ENCODE results near the gene EPHA3. TPM values are rescaled to one million over a fixed set of nuclear protein-coding genes. Genes with fewer than 3 reads are reported as not detected.

The EPHA3 gene
- total RNA-seq, 1 experiment from 2014 or later = 0.74 TPM

GRCh38 chr3:89266074-89266473, 158.7 kb downstream of the EPHA3 start:
- Mint-ChIP-seq H3K4me3 (no peak overlapping the region), H3K27ac (no peak overlapping the region), H3K9me3 (no peaks in the 10 kb centered on the region), H3K27me3 (ENCODE audit: low read depth) (no peaks in the 10 kb centered on the region; the same call in 1 of the 2 replicates), H3K4me1 (peaks cover 55% of the 10 kb centered on the region), H3K36me3 (no peaks in the 10 kb centered on the region)
- DNase-seq (ENCODE audit: low spot score) (no peak), ATAC-seq (no peak)
- ChIA-PET POLR2A (interaction anchor here (0.6 kb wide), 1 partner anchor 37 kb away, joined by 3 read pairs; no protein-coding TSS in a partner anchor), CTCF (no interaction called here)
- no peak for TF ChIP-seq ARID4B (CRISPR knock-in tag; IDR thresholded peaks at IDR 0.05; ENCODE audit: borderline replicate concordance)
- TF ChIP-seq JAZF1 (CRISPR knock-in tag; IDR thresholded peaks at IDR 0.05) = no peak
- TF ChIP-seq FOXK1 (CRISPR knock-in tag; IDR thresholded peaks at IDR 0.05) = no peak
- TF ChIP-seq TEAD1 (CRISPR knock-in tag; IDR thresholded peaks at IDR 0.05) = no peak
- no peak for TF ChIP-seq PRDM15 (CRISPR knock-in tag; IDR thresholded peaks at IDR 0.05)
- TF ChIP-seq MLX (CRISPR knock-in tag; IDR thresholded peaks at IDR 0.05) = no peak
- TF ChIP-seq TP53 (CRISPR knock-in tag; IDR thresholded peaks at IDR 0.05) = no peak
- TF ChIP-seq, protein P1, sequence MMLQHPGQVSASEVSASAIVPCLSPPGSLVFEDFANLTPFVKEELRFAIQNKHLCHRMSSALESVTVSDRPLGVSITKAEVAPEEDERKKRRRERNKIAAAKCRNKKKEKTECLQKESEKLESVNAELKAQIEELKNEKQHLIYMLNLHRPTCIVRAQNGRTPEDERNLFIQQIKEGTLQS (CRISPR knock-in tag; conservative IDR thresholded peaks at IDR 0.05) = no peak
- no peak for TF ChIP-seq SMAD4 (CRISPR knock-in tag; IDR thresholded peaks at IDR 0.05)
- TF ChIP-seq, protein P2, sequence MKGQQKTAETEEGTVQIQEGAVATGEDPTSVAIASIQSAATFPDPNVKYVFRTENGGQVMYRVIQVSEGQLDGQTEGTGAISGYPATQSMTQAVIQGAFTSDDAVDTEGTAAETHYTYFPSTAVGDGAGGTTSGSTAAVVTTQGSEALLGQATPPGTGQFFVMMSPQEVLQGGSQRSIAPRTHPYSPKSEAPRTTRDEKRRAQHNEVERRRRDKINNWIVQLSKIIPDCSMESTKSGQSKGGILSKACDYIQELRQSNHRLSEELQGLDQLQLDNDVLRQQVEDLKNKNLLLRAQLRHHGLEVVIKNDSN (CRISPR knock-in tag; IDR thresholded peaks at IDR 0.05) = no peak
- no peak for TF ChIP-seq ZNF219 (CRISPR knock-in tag; IDR thresholded peaks at IDR 0.05; ENCODE audit: borderline replicate concordance)
- TF ChIP-seq, protein P3, sequence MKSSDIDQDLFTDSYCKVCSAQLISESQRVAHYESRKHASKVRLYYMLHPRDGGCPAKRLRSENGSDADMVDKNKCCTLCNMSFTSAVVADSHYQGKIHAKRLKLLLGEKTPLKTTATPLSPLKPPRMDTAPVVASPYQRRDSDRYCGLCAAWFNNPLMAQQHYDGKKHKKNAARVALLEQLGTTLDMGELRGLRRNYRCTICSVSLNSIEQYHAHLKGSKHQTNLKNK (CRISPR knock-in tag; IDR thresholded peaks at IDR 0.05) = no peak
- no peak for TF ChIP-seq ATF1 (CRISPR knock-in tag; IDR thresholded peaks at IDR 0.05)
- no peak for TF ChIP-seq MXD4 (CRISPR knock-in tag; IDR thresholded peaks at IDR 0.05; ENCODE audit: borderline replicate concordance)
- TF ChIP-seq, protein P4, sequence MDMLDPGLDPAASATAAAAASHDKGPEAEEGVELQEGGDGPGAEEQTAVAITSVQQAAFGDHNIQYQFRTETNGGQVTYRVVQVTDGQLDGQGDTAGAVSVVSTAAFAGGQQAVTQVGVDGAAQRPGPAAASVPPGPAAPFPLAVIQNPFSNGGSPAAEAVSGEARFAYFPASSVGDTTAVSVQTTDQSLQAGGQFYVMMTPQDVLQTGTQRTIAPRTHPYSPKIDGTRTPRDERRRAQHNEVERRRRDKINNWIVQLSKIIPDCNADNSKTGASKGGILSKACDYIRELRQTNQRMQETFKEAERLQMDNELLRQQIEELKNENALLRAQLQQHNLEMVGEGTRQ (CRISPR knock-in tag; IDR thresholded peaks at IDR 0.05) = no peak
- TF ChIP-seq ESRRA (CRISPR knock-in tag; IDR thresholded peaks at IDR 0.05; ENCODE audit: borderline replicate concordance) = no peak
- no peak for TF ChIP-seq GTF2I (CRISPR knock-in tag; conservative IDR thresholded peaks at IDR 0.05)
- TF ChIP-seq, protein P5, sequence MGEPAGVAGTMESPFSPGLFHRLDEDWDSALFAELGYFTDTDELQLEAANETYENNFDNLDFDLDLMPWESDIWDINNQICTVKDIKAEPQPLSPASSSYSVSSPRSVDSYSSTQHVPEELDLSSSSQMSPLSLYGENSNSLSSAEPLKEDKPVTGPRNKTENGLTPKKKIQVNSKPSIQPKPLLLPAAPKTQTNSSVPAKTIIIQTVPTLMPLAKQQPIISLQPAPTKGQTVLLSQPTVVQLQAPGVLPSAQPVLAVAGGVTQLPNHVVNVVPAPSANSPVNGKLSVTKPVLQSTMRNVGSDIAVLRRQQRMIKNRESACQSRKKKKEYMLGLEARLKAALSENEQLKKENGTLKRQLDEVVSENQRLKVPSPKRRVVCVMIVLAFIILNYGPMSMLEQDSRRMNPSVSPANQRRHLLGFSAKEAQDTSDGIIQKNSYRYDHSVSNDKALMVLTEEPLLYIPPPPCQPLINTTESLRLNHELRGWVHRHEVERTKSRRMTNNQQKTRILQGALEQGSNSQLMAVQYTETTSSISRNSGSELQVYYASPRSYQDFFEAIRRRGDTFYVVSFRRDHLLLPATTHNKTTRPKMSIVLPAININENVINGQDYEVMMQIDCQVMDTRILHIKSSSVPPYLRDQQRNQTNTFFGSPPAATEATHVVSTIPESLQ (CRISPR knock-in tag; IDR thresholded peaks at IDR 0.05) = no peak

Measured in WTC11 (cell line).